Fibroblast of the aortic adventitia (primary cell): ENCODE results near the gene TUBGCP6. TPM values are rescaled to one million over a fixed set of nuclear protein-coding genes. Genes with fewer than 3 reads are reported as not detected.

ENCODE experiments used
- DNase-seq: peaks from one replicate; pipeline ENCODE4 v3.0.0-alpha.2; 2010; ENCODE audit warnings: low read depth
- H3K4me3 ChIP-seq: 2 replicates; pipeline ENCODE4 v1.5.1; 2011; ENCODE audit warnings: low read depth, mild to moderate bottlenecking, control low read depth, low read length, moderate library complexity
- CTCF ChIP-seq: IDR thresholded peaks from 2 replicates; pipeline ENCODE4 v1.5.1; 2011; ENCODE audit warnings: mild to moderate bottlenecking, low read length, control low read depth, inconsistent platforms; ENCODE audit not compliant: insufficient read depth
- total RNA-seq: library from RNA; depleted of rRNA; stranded (reverse); fragments of >200 nt; gene quantifications from 2 replicates; pipeline ENCODE4 v1.2.3, GENCODE V29; 2012; ENCODE audit warnings: low replicate concordance

TUBGCP6 gene
- total RNA-seq, 1 donor, result 23.6 TPM

- H3K4me3 ChIP-seq, result no peak overlapping the region
- no peak for DNase-seq
- no peak for TF ChIP-seq CTCF
Measured at GRCh38 chr22:50278956-50279619, 34.3 kb upstream of the TUBGCP6 start.

GRCh38 chr22:50278461-50278860 is 33.6 kb upstream of the TUBGCP6 start:
- no peak overlapping the region for H3K4me3 ChIP-seq
- DNase-seq, result no peak
- TF ChIP-seq CTCF, result no peak

GRCh38 chr22:50277761-50278160 is 32.9 kb upstream of the TUBGCP6 start:
- DNase-seq, result no peak
- H3K4me3 ChIP-seq, result no peak overlapping the region
- no peak for TF ChIP-seq CTCF

GRCh38 chr22:50276143-50276542 is 31.3 kb upstream of the TUBGCP6 start:
- DNase-seq, result peak; percentile 33
- TF ChIP-seq CTCF, result peak; percentile 32
- no peak overlapping the region for H3K4me3 ChIP-seq

- no peak for DNase-seq
- H3K4me3 ChIP-seq, result no peak overlapping the region
- TF ChIP-seq CTCF, result no peak
Measured at GRCh38 chr22:50275181-50276055, 30.6 kb upstream of the TUBGCP6 start.

GRCh38 chr22:50274771-50275170 is 29.9 kb upstream of the TUBGCP6 start:
- no peak for TF ChIP-seq CTCF
- no peak for DNase-seq
- no peak overlapping the region for H3K4me3 ChIP-seq
